Fibroblast of the conjunctiva (primary cell): ENCODE results near the gene SLC28A3.

ENCODE experiments used
- DNase-seq: peaks from one replicate; pipeline ENCODE4 v3.0.0-alpha.2; 2010; ENCODE audit warnings: low read depth

Gene SLC28A3

GRCh38 chr9:84296146-84296843, 44.3 kb downstream of the SLC28A3 start:
- no peak for DNase-seq

GRCh38 chr9:84294241-84294950, 46.2 kb downstream of the SLC28A3 start:
- DNase-seq, result no peak

- DNase-seq, result no peak
Observed at GRCh38 chr9:84293001-84293798, 47.4 kb downstream of the SLC28A3 start.

- no peak for DNase-seq
Observed at GRCh38 chr9:84285381-84285780, 55.2 kb downstream of the SLC28A3 start.

GRCh38 chr9:84283946-84284345, 56.6 kb downstream of the SLC28A3 start:
- DNase-seq, result no peak

- DNase-seq, result no peak
Observed at GRCh38 chr9:84278130-84278529, 62.4 kb downstream of the SLC28A3 start.

GRCh38 chr9:84277646-84278045, 62.9 kb downstream of the SLC28A3 start:
- DNase-seq, result no peak

GRCh38 chr9:84276741-84277140, 63.8 kb downstream of the SLC28A3 start:
- no peak for DNase-seq

- DNase-seq, result peak; percentile 4
Observed at GRCh38 chr9:84271921-84272556, 68.5 kb downstream of the SLC28A3 start.

- peak; percentile 75 for DNase-seq
Observed at GRCh38 chr9:84271531-84271900, 69.0 kb downstream of the SLC28A3 start.

GRCh38 chr9:84270847-84271530, 69.6 kb downstream of the SLC28A3 start:
- no peak for DNase-seq

- no peak for DNase-seq
Observed at GRCh38 chr9:84266087-84266561, 74.4 kb downstream of the SLC28A3 start.

- DNase-seq, result no peak
Observed at GRCh38 chr9:84264307-84265029, 76.1 kb downstream of the SLC28A3 start.

GRCh38 chr9:84261070-84261746, 79.3 kb downstream of the SLC28A3 start:
- peak; percentile 68 for DNase-seq

- DNase-seq, result no peak
Observed at GRCh38 chr9:84258371-84258770, 82.2 kb downstream of the SLC28A3 start.

- no peak for DNase-seq
Observed at GRCh38 chr9:84255696-84256095, 84.9 kb downstream of the SLC28A3 start.

- DNase-seq, result no peak
Observed at GRCh38 chr9:84254972-84255371, 85.6 kb downstream of the SLC28A3 start.

- no peak for DNase-seq
Observed at GRCh38 chr9:84251921-84252320, 88.6 kb downstream of the SLC28A3 start.

- DNase-seq, result no peak
Observed at GRCh38 chr9:84241817-84242373, 98.7 kb downstream of the SLC28A3 start.

- no peak for DNase-seq
Observed at GRCh38 chr9:84239343-84239742, 101.2 kb downstream of the SLC28A3 start.
